Esophagus muscularis mucosa (tissue), 3 donors: Measurements from ENCODE around the gene TMX1.

Experiments
- POLR2A ChIP-seq: fragments of 450-650 bp; IDR thresholded peaks from one replicate; pipeline ENCODE4 v1.6.1; 2017; ENCODE audit warnings: antibody characterized with exemption, moderate library complexity, mild to moderate bottlenecking, low read depth
- TF ChIP-seq, protein P1 (sequence below), 3 experiments: fragments of 200-600 bp in 2 of 3; fragments of 450-650 bp in 1 of 3; sonication (generic) in 2 of 3; IDR thresholded peaks; one replicate each; pipeline ENCODE4 v1.5.1; 2017 to 2019; ENCODE audit warnings: antibody characterized with exemption in 3 of 3, mild to moderate bottlenecking in 2 of 3, moderate library complexity in 1 of 3

DNA sequence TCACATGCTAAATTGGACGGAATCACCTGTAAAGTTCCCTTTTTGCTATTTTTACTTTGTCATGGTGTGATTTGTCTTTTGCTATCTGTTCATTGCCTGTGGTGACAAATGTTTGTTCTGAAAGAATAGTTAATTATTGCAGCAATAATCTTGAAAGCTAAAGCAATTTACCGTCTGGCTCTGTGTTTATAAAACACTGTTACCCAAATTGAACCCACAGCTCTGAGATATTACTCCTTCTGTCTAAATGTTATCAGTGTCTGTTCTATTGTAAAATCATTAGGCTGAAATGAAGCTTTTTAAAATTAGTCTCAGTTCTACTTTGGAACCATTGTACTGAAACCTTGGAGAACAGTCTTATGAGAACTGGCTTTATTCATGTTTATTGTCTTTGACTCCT is 42.5 kb downstream of the TMX1 start:
- TF ChIP-seq, protein P1, sequence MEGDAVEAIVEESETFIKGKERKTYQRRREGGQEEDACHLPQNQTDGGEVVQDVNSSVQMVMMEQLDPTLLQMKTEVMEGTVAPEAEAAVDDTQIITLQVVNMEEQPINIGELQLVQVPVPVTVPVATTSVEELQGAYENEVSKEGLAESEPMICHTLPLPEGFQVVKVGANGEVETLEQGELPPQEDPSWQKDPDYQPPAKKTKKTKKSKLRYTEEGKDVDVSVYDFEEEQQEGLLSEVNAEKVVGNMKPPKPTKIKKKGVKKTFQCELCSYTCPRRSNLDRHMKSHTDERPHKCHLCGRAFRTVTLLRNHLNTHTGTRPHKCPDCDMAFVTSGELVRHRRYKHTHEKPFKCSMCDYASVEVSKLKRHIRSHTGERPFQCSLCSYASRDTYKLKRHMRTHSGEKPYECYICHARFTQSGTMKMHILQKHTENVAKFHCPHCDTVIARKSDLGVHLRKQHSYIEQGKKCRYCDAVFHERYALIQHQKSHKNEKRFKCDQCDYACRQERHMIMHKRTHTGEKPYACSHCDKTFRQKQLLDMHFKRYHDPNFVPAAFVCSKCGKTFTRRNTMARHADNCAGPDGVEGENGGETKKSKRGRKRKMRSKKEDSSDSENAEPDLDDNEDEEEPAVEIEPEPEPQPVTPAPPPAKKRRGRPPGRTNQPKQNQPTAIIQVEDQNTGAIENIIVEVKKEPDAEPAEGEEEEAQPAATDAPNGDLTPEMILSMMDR (IDR thresholded peaks at IDR 0.05), result no peak
- TF ChIP-seq POLR2A, result no peak
